Colon (tissue), 2 donors: ENCODE data around the gene CYP24A1.

Experiments
- FAIRE-seq: peaks from 2 replicates; lab custom pipeline; 2012; peaks lifted over from hg19 to GRCh38; lab: Jason Lieb, UNC
- donor health status: control.
- donor health status: control.

The CYP24A1 gene

DNA sequence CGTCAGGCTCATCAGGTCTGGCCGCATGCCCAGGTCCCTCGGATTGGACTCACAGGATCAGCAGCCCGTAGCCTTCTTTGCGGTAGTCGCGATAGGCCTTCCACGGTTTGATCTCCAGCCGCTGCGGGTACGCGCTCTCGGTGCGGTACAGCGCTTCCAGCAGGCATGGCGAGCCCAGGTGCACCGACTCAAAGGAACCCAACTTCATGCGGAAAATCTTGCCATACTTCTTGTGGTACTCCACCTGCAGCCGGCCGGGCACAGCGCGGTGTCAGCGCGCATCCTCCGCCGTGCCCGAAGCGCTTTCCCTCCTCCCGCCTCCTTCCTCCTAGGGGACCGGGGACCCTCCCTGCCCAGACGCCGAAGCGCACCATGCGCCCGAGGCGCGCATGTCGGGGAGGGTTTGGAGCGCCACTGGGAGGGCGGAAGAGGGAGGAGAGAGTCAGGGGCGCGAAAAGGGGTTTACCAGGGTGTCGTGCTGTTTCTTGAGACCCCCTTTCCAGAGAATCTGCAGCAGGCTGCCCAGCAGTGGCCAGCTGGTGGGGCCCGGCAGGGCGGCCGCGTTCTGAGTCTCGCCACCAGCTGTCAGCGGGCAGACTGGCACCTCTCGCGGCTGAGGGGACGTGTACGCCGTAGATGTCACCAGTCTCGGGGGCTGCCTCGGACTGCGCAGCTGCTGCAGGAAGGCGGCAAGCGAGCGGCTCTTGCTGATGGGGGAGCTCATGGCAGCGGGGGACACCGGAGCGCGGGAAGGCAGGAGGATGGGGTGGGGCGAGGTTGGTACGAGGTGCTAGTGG lies 732 bp downstream of the CYP24A1 start:
- FAIRE-seq, result no peak

DNA sequence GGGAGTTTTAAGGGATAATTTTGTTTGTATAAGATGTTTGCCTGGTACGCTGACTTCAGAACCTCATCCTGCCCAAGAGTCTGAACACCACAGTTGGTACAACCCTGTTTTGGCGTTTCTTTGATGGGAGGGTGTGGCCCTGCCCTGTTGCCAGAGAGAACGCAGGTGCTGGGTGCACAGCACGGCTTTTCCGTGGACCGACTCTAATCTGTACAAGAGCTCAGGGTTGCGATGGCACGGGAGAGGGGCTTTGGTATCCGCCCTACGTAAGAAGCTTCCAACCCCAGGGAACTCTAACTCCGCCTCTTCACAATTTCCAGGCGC lies 1.3 kb downstream of the CYP24A1 start:
- no peak for FAIRE-seq

DNA sequence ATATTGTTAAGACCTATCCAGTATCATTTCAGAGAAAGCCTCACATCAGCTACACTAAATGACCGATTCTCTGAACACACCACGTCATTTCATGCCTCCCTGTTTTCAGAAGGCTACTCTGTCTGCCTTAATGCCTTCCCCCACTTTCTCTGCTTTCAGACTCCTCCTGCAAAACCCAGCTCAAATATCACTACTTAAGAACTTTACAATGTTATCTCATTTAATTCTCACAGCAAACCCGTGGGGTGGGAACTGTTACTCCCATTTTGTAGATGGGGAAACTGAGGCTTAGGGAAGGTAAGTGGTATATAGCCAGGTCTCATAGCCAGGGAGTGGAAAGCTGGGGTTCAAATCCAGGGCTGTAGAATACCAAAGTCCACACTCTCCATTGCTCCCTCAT lies 2.8 kb downstream of the CYP24A1 start:
- no peak for FAIRE-seq

- FAIRE-seq, result no peak
Observed at GRCh38 chr20:54170026-54170471, 3.7 kb downstream of the CYP24A1 start.

DNA sequence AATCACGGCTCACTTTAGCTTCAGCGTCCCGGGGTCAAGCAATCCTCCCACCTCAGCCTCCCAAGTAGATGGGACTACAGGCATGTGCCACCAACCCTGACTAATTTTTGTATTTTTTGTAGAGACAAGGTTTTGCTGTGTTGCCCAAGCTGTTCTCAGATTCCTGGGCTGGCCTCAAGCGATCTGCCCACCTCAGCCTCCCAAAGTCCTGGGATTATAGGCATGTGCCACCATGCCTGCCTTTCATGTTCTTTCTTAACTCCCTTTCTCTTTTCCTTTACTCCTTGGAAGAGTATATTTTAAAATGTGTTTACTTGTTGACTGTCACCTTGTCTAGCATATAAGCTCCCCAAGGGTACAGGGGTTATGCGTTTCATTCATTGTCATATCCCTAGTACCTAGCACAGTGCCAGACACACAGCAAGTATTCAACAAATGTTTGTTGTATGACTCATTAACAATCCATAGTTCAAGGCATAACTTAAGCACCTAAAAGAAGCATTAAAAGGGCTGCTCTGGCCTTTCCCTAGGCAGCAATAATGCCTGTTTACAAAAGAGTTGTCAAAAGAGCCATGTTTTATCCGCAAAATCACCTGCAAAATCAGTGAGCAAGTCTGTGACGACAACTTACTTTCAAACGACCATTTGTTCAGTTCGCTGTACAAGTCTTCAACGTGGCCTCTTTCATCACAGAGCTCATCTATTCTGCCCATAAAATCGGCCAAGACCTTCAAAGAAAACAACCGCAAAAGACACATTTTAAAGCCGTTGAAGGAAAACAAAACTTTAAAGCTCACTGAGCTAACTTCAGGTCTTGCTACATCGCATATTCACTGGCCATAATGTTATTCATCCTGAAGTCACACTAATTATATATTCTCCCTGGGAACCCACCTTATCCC lies 4.6 kb downstream of the CYP24A1 start:
- FAIRE-seq, result no peak

GRCh38 chr20:54167909-54168872 lies 5.6 kb downstream of the CYP24A1 start:
- FAIRE-seq, result no peak

GRCh38 chr20:54166987-54167662 lies 6.7 kb downstream of the CYP24A1 start:
- no peak for FAIRE-seq

DNA sequence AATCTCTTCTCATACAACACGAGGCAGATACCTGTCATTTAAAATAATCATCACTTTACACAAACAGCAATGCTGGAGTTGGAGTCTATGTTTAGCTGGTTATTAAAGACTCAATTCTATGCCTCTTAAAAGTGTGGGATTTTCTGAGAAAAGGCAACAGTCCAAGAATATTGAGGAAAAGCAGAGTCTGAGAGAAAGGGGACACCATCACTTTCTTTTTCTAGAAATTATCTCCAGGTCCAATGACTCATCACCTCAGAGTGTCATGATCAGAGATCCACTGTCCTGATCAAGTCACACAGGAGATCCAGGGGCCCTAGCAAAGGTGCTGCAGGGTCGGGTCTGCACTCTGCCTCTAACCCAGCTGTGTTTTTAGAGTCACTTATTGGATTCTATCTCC lies 8.0 kb downstream of the CYP24A1 start:
- no peak for FAIRE-seq

- FAIRE-seq, result no peak
Observed at GRCh38 chr20:54165014-54165413, 8.8 kb downstream of the CYP24A1 start.

- no peak for FAIRE-seq
Observed at GRCh38 chr20:54163402-54163801, 10.4 kb downstream of the CYP24A1 start.

DNA sequence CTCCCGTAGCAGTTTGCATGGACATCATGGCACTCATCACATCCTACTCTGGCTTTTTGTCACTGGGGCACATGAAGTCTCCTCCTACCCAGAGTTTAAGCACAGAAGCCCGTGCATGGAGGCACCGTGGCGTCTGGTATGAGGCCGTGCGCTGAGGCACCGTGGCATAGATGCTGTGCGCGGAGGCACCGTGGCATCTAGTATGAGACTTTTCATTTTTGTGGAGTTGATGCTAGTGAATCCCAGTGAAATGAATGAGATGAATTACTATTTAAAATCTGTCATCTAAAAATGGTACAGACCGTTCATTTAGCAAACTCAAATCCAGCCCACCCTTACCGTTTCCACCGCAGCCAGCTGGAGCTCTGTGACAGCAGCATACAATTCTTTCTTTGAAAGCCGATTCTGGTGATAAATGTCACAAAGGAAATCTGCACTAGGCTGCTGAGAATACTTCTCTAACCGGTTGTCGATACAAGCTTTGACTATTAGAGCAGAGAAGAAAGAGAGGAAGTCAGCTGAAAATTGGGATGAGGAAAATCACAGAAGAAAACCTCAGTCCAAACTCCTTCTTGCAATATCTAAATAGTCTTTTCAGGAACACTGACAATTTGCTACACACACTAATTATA lies 11.3 kb downstream of the CYP24A1 start:
- FAIRE-seq, result no peak

- FAIRE-seq, result no peak
Observed at GRCh38 chr20:54161821-54162149, 12.0 kb downstream of the CYP24A1 start.

DNA sequence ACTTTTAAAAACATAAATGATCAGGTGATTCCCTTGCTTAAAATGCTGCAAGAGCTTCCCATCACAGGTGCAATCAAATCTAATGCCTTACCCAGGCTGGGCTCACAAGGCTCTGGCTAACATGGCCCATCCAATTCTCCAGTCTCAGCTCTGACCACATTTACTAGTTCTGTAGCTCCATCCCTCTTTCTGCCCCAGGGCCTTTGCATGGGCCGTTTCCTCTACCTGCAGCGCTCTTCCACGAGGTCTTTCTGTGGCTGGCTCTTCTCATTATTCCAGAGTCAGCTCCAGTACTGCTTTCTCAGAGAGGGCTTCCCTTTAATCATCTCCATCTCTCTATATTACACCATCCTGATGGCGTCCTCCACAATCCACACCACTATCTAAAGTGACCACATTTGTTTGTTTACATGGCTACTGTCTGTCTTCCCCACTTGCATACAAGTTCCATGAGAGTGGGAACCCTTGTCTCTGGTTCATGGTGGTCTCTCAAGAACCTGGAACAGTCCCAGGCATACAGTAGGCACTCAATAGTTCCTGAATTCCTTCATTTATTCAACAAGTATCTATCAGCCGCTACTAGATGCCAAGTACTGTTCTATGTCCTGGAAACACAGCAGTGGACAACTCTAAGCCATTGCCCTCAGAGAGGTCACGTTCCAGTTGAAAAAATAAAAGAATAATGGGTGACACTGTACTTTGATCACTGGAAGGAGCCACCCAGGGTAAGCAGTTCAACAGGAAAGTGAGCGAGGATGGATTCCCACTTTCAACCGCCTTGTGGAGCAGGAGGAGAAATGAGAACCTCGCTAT lies 12.6 kb downstream of the CYP24A1 start:
- FAIRE-seq, result no peak

DNA sequence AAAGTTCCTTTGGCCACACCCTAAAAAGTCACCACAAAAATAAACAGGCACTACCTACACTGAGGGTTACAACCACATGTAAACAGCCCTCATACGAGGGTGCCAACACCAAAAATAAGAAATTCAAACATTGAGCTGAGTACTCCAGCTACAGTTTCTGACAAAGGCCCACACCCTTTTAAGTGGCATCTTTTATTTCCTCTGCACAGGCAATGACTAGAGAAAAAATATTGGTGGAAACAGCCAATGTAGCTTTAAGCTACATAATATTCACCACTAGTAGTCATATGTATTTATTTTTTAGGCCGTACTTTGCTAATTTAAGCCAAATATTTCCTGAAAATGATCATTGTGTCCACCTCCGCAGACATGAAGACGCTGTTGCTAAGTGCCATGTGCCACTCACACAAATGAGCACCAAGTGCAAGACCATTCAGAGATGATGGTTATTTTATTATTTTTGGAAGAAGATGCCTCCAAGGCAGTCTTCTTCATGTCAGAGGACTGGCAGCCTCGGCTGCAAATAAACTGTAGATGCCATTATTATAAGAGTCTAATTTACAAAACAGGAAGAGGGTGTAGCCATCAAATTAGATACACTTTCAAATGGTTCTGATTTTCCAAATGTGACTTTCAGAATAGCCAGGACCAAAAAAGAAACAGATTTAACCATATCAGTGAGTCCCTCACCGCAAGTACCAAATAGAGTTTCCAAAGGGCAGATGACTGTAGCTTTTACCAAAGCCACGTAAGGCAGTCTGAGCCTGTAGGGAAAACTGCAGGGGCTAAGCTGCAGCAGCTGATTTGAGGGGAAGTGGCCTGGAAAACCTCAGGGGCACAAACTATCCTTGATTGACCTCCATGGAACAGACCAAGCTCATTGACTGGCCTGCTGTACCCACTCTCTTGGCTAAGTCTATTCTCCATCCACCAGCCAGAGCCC lies 13.4 kb downstream of the CYP24A1 start:
- FAIRE-seq, result no peak

- no peak for FAIRE-seq
Observed at GRCh38 chr20:54158856-54159418, 14.8 kb downstream of the CYP24A1 start.

DNA sequence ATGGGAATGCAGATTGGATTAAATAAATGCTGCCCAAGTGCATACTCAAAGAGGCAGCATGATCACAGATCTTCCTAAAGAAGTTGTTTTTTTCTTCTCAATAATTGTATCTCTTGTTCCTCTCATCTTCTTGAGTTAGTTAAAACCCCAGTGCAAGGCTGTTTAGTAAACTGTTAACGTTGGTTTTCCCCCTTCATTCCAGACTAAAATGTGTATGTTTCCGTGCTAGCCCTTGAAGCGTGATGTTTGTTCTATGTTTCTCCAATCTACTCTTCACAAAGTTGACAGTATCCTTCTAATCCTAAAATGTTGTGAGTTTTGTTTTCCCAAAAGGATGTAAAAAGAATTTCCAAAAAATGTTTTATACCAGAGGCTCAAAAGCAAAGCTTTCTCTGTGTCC lies 15.6 kb downstream of the CYP24A1 start:
- FAIRE-seq, result no peak

DNA sequence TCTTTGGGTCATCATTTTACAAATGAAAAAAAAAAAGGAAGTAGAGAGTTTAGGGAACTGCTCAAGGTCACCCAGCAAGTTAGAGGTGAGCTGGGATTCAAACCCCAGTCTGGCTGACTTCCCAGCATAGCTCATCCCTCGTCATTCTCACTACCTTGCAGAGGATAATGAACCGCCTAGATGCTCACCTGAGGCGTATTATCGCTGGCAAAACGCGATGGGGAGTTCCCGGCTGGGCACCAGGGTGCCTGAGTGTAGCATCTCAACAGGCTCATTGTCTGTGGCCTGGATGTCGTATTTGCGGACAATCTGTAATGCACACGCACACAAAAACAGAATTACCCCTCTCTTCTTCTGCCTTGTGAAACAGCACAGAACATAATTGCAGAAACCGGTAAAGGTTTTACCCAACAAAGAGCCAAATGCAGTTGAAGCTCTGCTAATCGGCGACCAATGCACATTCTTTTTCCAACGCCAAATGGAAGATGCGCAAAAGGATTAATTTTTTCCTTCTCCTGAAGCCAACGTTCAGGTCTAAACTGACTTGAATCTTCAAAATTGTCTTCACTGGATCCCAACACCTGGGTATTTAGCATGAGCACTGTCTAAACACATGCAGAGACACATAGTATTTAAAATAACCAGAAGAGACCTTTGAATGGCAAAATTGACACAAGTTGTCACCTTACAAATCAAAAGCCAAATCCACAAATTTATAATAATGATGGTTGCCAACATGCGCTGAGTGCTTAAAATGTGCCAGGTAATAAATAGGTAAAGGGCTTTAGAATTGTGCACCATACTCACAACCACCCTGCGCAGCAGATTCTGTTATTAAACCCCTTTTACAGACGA lies 16.6 kb downstream of the CYP24A1 start:
- no peak for FAIRE-seq

- FAIRE-seq, result no peak
Observed at GRCh38 chr20:54156522-54156921, 17.3 kb downstream of the CYP24A1 start.
